NCI-H774 (cell line): ENCODE measurements around the gene NRBP1.
A peak's percentile ranks its signal among the peaks of the same experiment; 100 is the strongest.

Experiments used
- DNase-seq: peaks from one replicate; lab custom pipeline; 2025; lab: John Stamatoyannopoulos, UW

The NRBP1 gene

DNA sequence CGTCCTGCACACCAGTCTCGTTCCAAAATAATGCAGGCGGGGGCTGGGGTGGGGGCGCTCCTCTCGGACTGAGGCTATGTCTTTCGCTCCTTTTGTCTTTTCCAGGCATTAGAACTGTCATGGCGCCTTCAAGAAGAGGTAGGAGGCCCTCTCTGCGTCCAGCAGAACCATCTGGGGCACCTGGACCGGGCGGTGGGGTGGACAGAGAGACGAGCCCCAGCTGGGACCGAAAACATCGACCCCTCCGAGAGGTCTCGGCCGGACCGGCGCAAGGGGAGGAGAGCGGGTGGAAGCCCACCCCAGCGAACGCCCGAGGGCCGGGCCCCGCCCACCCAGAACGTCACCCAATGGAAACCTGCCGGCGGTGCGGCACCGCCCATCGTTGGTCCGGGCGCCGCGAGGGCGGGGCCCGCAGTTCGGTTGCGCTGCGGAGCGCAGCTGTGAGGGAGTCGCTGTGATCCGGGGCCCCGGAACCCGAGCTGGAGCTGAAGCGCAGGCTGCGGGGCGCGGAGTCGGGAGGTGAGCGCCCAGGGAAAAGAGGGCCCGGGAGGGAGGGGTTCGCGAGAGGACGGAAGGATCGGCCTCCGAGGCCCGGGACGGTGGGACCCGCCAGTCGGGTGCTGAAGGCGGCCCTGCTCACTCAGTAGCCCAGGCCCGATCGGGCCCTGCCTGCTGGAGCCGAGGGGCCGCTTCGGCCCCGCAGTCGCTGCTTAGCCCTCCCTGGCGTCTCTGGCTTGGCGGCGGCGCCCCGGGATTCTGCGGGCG is at the start of gene NRBP1:
Gene NRBP1, plus strand, starts transcription at position 419 of the 765 bp plus-strand sequence. CDS start 4,643 bp downstream, outside the sequence.
- DNase-seq: peak; percentile 88

DNA sequence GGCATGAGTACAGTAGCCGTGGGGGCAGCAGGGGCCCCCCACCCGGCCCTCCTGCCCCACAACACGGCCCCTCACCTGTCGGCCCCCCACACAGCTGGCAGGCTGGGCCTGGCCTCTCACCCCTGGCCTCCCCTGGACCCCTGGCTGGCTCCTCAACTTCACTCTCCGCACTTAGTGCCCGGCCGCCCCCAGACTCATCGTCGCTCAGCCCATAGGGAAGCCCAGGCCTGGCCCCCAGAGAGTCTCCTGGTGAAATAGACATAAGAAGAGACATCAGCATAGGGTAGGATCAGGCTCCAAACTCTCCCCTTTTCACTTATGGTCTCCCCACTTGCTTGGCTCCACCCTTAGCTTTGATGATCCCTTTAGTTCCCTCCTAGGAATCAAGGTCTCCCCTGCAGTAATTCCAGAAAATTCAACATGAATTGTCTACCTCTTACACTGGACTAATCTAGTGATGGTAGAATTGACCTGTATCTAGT is 49.6 kb upstream of the NRBP1 start:
- DNase-seq: no peak

DNA sequence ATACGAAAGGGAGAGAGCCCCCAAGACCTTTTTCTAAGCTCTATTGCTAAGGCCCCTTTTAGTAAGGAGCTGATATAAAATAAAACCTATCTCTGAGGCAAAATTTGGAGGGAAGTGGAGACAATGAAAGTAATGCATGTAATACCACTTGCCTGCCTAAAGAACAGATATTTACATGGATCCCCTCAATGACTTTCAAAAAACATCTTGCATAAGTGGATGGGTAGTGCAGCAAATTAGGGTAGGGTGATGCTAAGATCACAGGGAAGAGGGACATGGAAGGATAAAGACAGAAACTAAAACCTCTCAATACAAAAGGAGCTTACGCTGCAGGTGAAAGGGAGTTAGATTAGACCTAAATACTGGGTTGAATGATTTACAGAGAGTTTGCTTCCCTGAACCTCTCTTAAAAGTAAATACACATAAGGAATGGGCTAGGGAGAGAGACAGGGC is 49.0 kb upstream of the NRBP1 start:
- no peak for DNase-seq

DNA sequence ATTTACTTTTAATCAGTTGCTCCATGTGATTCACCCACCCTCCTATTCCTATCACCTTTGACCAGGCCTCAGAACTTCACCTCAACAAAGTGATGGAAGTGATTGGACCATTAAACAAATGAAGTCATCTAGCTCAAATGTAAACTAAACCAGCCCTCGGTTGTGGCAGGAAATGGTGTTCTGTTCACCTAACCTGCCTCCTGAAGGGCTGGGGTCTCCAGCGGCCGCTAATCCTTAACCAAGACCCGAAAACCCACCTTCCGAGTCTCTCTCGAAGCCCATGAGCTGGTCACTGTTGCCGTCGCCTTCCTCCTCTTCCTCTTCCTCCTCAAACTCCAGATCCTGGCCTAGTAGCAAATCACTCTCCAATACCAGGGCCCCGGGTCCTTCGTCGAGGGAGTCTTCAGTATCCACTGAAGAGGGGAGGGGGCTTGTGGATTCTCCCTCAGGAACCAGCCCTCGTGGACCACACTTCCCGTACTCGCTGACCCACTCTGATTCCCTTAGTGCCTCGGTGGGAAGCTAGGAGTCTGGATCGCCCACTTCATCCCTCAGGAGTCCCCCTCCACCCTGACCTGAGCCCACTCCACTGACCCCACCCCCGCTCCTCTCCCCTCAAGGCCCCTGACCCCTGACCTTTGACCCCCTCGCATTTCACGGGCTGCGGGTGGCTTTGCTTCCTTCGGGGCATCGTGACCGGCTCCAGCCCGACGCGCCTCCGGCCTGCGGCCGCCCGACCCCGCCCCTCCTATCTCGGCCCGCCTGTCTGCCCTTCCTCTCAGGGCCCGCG is 48.4 kb upstream of the NRBP1 start:
- DNase-seq: peak; percentile 44

DNA sequence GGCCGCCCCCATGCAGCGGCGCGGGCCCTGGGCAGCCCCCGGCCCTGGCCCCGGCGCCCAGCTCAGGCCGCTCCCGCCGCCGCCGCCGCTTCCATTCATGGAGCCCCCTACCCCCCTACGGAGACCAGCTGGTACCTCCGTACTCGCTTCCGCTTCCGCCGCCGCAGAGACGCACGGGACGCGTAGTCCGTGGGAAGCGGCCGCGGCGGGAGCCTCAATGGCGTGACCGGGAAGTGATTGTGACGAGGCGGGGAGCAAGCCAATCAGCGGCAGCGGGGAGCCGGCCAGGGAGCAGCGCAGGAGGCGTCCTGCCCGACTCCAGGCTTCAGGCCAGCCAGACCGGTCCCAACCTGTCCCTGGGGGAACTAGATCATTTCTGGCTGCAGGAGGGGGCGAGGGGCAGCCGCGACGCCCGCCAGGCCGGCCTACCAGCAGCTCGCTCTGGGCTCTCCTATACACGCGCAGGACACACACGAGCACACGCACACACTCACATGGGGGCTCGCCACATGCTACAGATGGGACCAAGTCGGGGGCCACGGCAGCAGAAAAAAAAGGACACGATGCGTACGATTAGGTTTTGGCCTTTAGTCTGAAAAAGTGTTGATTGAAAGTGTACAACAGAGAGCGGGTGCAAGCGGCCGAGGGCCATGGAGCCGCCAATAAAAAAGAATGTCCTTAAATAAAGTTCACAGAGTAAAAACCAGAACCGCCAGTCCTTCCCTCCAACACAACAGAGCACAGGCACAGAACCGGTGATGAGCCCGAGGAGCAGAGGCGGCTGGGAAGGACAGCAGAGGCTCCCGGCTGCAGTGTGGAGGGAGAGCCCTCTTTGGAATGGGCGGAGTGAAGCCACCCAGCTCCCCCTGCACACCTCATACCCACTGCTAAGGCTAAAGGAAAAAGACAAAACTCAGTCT is 47.5 kb upstream of the NRBP1 start, which contains the start of gene ZNF513:
Gene ZNF513, minus strand, starts transcription at position 109 of the 920 bp plus-strand sequence. CDS start 208 bp downstream, outside the sequence.
- DNase-seq: peak; percentile 95

DNA sequence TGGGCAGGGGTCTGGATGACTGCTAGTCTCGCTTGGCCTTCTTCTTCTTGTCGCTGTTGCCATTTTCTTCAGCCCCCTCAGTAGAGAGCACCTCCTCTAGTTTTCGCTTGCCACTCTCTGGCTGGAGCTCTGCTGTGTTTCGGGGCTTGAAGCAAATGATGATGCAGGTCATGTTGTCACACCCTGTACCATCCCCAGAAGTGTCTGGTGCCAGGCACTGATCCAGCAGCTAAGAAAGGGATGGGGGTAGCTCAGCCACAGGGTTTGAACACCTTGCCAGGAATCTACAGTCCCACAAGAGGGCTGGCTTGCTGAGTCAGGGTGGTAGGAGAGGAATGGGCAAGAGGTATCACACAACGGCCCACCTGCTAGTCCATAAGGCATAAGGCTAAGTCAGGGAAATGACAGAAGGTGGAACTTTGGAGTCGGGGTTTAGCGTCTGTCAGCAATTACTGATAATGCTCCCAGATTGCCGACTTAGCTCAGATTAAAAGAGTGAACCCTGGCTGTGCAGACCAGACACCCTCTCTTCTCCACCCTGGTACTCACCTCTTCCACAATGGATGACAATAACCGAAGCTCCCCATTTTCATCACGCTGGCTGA is 46.8 kb upstream of the NRBP1 start:
- no peak for DNase-seq

DNA sequence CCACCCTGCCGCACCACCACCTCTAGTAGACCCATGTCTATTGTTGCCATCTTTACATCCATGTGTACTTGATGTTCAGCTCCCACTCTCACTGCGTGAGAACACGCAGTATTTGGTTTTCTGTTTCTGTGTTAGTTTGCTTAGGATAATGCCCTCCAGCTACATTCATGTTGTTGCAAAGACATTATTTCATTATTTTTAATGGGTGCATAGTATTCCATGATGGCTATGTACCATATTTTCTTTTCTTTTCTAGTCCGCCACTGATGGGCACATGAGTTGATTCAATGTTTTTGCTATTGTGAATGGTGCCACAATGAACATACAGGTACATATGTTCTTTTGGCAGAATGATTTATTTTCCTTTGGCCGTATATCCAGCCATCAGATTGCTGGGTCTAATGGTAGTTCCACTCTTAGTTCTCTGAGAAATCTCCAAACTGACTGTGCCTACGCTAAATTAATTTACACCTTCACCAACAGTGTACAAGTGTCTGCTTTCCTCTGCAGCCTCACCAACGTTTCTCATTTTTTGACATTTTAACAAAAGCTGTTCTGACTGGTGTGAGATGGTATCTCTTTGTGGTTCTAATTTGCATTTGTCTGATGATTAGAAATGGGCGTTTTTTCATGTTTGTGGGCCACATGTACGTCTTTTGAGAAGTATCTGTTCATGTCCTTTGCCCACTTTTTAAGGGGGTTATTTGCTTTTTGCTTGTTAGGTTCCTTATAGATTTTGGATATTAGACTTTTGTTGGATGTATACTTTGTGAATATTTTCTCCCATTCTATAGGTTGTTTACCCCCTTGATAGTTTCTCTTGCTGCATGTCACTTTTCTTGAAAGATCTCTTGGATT is 37.4 kb upstream of the NRBP1 start:
- no peak for DNase-seq

DNA sequence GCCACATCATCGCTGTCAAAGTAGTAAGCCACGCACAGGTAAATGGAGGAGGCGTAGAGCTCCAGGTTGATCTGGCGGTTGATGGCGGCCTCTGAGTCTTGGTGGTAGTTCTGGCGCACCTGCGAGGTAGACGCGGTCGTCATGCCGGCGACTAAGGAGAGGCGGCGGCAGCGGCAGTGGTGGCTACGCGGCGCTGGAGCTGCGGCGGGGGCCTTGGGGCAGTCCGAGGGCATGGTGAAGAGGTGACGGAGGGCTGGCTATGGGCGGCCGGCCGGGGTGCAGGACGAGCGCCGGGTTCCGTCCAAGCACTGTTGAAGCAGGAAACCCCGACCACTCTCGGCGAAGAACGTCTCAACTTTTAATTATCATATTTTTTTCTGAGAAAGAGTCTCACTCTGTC is 35.2 kb upstream of the NRBP1 start:
- no peak for DNase-seq

DNA sequence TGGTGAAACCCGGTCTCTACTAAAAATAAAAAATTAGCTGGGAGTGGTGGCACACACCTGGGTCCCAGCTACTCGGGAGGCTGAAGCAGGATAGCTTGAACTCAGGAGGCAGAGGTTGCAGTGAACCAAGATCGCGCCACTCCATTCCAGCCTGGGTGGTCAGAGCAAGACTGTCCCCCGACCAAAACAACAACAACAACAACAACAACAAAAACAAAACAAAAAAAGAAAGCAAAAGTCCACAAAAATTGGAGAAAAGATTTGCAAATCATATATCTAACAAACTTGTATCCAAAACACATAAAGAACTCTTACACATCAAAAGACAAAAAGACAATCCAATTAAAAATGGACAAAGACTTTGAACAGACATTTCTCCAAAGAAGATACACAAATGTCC is 29.5 kb upstream of the NRBP1 start:
- DNase-seq: no peak

DNA sequence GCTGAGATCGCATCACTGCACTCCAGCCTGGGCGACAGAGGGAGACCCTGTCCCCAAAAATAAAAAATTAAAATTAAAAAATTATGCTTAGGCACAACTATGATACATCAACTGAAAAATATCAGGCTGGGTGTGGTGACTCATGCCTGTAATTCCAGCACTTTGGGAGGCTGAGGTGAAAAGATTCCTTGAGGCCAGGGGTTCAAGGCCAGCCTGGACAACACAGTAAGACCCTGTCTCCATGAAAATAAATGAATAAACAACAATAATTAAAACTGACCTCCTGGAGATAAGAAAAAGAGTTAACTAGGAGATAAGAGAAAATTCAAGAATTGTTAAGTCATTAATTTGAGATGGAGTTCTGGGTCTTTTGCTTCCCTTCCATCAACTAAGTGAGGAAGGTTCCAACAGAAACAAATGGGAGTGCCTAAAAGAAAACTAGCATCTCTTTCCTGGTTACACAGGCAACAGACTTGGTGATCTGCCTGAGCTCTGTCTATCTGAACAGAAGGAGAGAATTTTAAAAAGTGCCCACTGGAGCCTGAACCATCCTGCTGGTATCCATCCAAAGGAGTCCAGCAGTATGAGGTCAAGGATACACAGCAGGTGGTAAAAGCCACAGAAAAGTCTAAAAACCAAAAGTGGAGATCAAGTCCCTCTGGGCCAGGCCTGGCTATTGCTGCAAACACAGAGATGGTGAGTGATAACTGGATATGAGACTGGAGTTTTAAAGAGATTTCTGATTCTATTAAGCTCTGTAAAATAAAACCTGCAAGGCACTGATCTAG is 27.9 kb upstream of the NRBP1 start:
- no peak for DNase-seq

DNA sequence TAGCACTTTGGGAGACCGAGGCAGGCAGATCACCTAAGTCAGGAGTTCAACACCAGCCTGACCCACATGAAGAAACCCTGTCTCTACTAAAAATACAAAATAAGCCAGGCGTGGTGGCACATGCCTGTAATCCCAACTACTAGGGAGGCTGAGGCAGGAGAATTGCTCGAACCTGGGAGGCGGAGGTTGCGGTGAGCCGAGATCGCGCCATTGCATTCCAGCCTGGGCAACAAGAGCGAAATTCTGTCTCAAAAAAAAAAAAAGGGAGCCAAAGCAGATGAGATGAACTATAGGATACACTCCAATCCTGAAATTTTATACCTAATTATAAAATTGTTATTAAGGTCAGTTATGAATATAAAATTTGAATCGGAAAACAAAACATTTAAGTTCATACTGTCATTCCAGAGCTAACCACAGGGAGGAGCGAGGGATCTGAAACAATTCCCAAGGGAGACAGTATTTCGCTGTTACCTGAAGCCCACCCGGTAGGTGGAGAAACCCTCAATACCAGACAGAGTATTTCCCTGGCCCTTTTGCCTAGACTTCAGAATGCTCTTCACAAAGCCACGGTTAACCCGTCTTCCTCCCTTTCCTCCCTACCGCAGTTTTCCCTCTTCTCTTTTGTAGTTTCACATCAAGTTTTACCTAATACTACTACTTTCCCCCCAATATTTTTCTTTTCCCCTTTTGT is 20.5 kb upstream of the NRBP1 start:
- peak; percentile 34 for DNase-seq

DNA sequence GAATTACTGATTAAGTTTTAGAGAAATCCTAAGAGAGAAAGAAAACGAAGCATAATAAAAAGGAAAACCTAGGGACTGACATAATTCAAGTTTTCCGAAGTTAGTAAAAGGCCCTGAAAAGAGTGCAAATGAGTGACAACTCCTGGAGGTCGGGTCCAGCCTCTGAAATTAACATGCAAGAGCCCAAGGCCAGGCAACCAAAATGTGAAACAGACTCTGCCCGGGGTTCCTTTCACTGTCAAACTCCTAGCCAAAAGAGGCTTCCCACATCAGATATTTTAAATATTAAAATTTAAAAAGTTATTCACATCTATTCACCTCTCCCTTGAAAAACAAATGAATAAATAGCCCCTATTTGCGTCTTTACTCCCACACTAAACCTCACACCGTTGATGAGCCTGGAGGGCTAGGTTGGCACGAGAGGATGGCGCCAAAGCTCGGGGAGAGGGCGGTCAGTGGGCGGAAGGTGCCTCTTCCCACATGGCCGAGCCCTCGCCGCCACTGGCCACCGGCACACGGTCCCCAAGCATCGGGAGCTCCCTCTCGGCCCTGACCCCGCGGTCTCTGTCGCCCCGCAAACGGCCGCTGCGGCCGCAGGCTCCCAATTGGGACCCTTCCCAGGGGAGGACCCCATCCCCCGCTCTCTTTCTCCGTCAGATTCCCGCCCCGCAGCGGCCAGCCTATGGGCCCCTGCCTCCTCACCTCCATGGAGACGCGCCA is 19.7 kb upstream of the NRBP1 start:
- DNase-seq: no peak

DNA sequence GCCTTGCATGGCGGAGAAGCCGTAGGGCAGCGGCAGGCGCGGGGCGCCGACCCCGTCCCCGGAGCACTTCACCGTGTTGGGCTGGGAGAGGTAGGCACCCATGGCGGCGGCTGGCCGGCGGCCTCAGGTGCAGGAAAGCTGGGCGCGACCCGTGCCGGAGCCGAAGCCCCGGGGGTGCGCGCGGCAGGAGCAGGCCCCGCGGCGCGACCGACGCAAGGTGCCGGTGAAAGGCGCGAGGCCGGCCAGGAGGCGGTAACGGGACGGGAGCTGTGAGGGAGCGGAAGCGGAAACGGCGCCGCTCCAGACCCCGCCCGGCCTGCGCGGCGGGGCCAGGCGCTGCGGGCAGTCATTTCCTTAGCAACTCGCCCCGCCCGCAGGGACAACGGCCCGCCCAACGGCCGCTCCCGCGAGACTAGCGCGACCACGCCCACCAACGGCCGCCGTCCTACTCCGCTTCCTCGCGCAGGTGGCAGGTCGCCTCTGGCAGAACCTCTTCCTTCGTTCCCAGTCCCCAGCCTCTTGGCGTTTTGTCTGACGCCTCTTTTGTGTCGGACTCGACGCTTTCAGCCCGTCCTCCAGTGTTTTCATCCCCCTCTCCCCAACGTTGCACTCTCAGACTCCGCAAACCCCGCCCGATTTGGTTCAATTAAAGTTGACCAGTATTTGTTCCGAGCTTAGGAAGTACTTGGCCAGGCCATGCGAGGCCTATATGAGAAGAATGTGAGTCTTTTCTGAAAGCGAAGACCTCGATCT is 18.9 kb upstream of the NRBP1 start, which contains the start of gene PPM1G:
Gene PPM1G, minus strand, starts transcription at position 271 of the 753 bp plus-strand sequence. Its CDS starts 169 bp downstream, at position 102.
- DNase-seq: peak; percentile 95

DNA sequence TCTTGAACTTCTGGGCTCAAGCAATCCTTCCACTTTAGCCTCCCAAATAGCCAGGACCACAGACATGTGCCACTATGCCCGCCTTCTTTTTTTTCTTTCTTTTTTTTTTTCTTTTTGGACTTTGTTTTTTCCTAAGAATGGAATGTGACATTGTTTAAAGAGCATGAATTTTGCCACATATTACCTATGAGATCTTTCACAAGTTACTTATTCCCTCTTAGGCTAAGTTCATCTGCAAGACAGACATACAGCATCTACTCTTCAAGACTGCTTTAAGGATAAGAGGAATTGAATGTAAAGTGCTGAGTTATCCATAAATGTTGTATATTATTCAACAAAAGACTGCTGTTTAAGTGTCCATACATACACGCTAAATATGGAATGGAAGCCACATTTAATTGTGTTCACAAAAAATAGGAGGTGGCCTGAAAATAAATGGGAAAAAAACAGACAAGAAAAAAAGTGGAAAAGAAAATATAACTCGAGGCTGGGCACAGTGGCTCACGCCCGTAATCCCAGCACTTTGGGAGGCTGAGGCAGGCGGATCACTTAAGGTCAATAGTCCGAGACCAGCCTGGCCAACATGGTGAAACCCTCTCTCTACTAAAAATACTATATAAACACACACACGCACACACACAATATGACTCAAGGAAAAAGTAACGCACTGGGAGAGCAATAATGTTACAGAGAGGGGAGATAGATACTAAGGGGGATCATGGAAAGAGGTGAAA is 15.8 kb upstream of the NRBP1 start:
- no peak for DNase-seq

DNA sequence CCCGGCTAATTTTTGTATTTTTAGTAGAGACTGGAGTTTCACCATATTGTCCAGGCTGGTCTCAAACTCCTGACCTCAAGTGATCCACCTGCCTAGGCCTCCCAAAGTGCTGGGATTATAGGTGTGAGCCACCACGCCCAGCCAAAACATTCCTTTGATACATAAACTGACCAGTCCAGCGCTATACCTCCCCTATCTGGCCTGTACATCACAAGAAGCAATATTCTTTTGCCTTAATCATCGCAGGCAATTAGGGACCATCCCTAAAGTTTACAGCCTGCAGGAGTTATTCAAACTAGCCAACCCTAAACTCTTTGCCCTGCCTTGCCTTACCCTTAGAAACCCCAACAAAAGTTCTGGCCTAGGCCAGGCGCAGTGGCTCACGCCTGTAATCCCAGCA is 12.3 kb upstream of the NRBP1 start:
- no peak for DNase-seq

DNA sequence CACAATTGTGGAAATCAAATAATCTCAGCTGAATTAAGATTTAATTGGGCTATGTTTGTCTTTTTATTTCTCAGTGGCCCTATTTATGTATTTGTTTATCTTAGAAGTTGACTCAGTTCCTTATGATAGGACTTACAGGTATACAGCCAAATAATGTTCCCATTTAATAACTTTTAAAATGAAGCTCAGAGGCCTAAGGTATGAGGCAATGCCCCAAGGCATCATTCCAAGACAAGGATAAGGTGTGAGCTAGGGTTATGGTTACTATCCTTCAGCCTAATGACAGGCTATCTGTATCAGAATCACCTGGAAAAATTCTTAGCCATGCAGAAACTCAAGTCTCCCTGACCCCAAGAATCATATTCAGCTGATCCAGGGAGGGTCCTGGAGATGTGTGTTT is 7.4 kb upstream of the NRBP1 start:
- no peak for DNase-seq
